ENCODE data around the gene CPNE5.

DNA sequence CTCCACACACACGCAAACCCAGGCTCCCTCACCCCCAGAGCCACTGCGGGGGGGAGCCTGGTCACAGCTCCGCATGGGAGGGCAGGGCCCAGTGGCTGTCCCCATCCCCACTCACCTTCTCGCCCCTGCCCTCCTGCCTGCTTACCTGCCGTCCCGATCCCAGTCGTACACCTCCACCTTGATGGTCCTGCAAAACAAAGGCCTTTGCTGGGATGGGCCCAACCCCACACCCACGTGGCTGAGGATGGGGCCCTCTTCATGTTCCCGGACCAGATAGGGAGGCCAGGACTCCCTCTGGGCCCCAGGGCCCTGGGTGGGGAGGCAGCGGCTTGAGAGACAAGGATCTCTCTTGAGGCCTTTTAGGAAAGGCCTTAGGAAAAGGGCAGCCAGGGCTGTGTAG lies 74.1 kb downstream of the CPNE5 start:
- no peak for TF ChIP-seq REST (IDR thresholded peaks at IDR 0.05; ENCODE audit: low read depth)
- TF ChIP-seq YY1 (IDR thresholded peaks at IDR 0.05; ENCODE audit: low read depth) = no peak
- no peak for TF ChIP-seq NFIC (IDR thresholded peaks at IDR 0.05)
- no peak for TF ChIP-seq ZBTB7A (IDR thresholded peaks at IDR 0.05; ENCODE audit: low read depth)
